GM19240 (cell line): Measurements from ENCODE around the gene KRT86.

Experiments
- DNase-seq: peaks from one replicate; pipeline ENCODE4 v3.0.0; 2011; ENCODE audit warnings: low spot score; ENCODE audit not compliant: insufficient read length

The KRT86 gene

GRCh38 chr12:52274521-52275120 lies at the start of gene KRT86:
KRT86 (plus strand) TSS chr12:52274645; CDS start chr12:52301917, 27,272 bp downstream.
- no peak for DNase-seq

- DNase-seq = no peak
Observed at GRCh38 chr12:52225752-52226151, 48.7 kb upstream of the KRT86 start.

GRCh38 chr12:52226446-52226845 lies 48.0 kb upstream of the KRT86 start:
- DNase-seq = no peak

GRCh38 chr12:52227606-52228166 lies 46.8 kb upstream of the KRT86 start:
- DNase-seq = no peak

- no peak for DNase-seq
Observed at GRCh38 chr12:52228366-52228765, 46.1 kb upstream of the KRT86 start.

- no peak for DNase-seq
Observed at GRCh38 chr12:52228931-52229330, 45.5 kb upstream of the KRT86 start.

- DNase-seq = no peak
Observed at GRCh38 chr12:52229836-52230343, 44.6 kb upstream of the KRT86 start.

- DNase-seq = no peak
Observed at GRCh38 chr12:52230364-52231281, 43.8 kb upstream of the KRT86 start.

GRCh38 chr12:52231305-52232202 lies 42.9 kb upstream of the KRT86 start:
- no peak for DNase-seq

- DNase-seq = no peak
Observed at GRCh38 chr12:52232203-52232673, 42.2 kb upstream of the KRT86 start.

- DNase-seq = no peak
Observed at GRCh38 chr12:52232674-52233461, 41.6 kb upstream of the KRT86 start, which contains the start of gene KRT7. KRT7 (plus strand) TSS chr12:52233243; CDS start chr12:52233297, 54 bp downstream.

- no peak for DNase-seq
Observed at GRCh38 chr12:52233462-52234207, 40.8 kb upstream of the KRT86 start.

- DNase-seq = no peak
Observed at GRCh38 chr12:52234223-52234810, 40.1 kb upstream of the KRT86 start.

- no peak for DNase-seq
Observed at GRCh38 chr12:52235001-52235764, 39.3 kb upstream of the KRT86 start.

GRCh38 chr12:52235822-52236361 lies 38.6 kb upstream of the KRT86 start:
- DNase-seq = no peak

GRCh38 chr12:52236386-52237050 lies 37.9 kb upstream of the KRT86 start:
- no peak for DNase-seq

GRCh38 chr12:52238207-52238840 lies 36.1 kb upstream of the KRT86 start:
- DNase-seq = no peak
